ENCODE results near the gene STOX2. TPM values are rescaled to one million over a fixed set of nuclear protein-coding genes. Genes with fewer than 3 reads are reported as not detected.

STOX2 gene
- total and polyA plus RNA-seq, 2 of the 8 experiments (the other 6 are each of a cell fraction or from before 2014, with no cell fraction given), result 5.5 to 20.0 TPM

DNA sequence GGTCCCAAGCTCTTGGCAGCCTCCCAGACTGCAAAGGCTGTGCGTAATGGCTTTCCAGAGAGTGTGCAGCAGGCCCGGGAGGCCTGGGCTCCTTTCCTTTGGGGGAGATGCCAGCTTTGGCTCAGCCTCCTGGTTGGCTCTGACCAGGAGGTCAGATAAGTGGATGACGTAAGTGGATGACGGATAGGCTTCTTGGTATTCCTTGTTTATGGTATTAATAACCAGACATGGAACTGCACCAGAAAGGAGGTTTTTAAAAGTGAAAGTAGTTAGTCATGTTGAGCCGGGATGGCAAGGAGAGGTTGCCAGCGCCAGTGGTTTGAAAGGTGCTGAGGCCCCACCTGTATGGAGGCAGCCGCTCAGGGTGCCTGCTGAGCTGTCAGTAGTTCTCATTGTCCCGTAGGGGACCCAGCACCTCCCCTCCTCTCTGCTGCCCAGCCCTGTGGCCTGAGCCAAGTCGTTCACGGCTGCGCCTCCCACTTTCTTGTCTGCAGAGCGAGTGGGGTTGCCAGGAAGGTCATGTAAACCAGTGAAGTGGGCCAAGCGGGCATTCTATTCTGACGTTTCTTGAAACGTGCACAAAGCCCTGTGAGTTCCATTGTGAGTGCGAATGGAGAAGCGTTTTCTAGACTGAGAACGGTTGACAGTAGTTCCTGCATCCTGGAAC is 28.7 kb upstream of the STOX2 start (continued):
- TF ChIP-seq EGR1 (IDR thresholded peaks at IDR 0.05; ENCODE audit: borderline replicate concordance, low read depth, low read length) (no peak), RAD21 (IDR thresholded peaks at IDR 0.05 in 1 of 2, conservative IDR thresholded peaks at IDR 0.05 in 1 of 2; ENCODE audit: low read depth in 2 of 2, low read length in 2 of 2) (no peak), EZH2 (IDR thresholded peaks at IDR 0.05; ENCODE audit: low read depth, low read length, severe bottlenecking) (no peak), KDM5A (IDR thresholded peaks at IDR 0.05; ENCODE audit: low read length) (no peak)
